Measurements from ENCODE around the gene KCNQ1. TPM values are rescaled to one million over a fixed set of nuclear protein-coding genes. Genes with fewer than 3 reads are reported as not detected.

KCNQ1 gene
- total RNA-seq, 1 experiment from 2014 or later: 1.0 TPM

GRCh38 chr11:2781408-2782274 lies 336.8 kb downstream of the KCNQ1 start:
- Mint-ChIP-seq H3K36me3 (ENCODE audit: insufficient read depth, unreplicated experiment) (no peaks in the 10 kb centered on the region), H3K4me1 (ENCODE audit: low read depth, unreplicated experiment) (no peaks in the 10 kb centered on the region), H3K4me3 (ENCODE audit: unreplicated experiment) (no peak overlapping the region), H3K27ac (ENCODE audit: unreplicated experiment) (peak overlapping the region; percentile 4), H3K27me3 (ENCODE audit: insufficient read depth, unreplicated experiment) (peaks cover 4% of the 10 kb centered on the region), H3K9me3 (ENCODE audit: unreplicated experiment) (peaks cover 8% of the 10 kb centered on the region)
- DNase-seq: peak in 1 of 2 experiments; percentile 31
- Histone ChIP-seq H3K9me3 (peaks cover 13% of the 10 kb centered on the region; the same call in 1 of the 2 replicates), H3K27me3 (replicated peaks; ENCODE audit: control insufficient read depth, insufficient read depth, low read length) (no peaks in the 10 kb centered on the region), H3K4me3 (ENCODE audit: low read depth, low read length) (no peak overlapping the region), H3K36me3 (ENCODE audit: control insufficient read depth, insufficient read depth, low read length) (no peaks in the 10 kb centered on the region), H3K4me1 (peaks cover 7% of the 10 kb centered on the region)
- TF ChIP-seq CTCF (IDR thresholded peaks at IDR 0.05; ENCODE audit: insufficient read depth in 1 of 2, low read depth in 1 of 2, low read length in 1 of 2, severe bottlenecking in 1 of 2, unreplicated experiment in 1 of 2): no peak
- intact Hi-C loops (cut with micrococcal nuclease; ENCODE audit: unreplicated experiment): no loop called here
- no TSS peak for BruUV-seq (replicated peaks)
- ChIA-PET CTCF (no interaction called here), POLR2A (no interaction called here)

- TF ChIP-seq CTCF (IDR thresholded peaks at IDR 0.05; ENCODE audit: insufficient read depth in 1 of 2, low read depth in 1 of 2, low read length in 1 of 2, severe bottlenecking in 1 of 2, unreplicated experiment in 1 of 2): no peak
- Histone ChIP-seq H3K27me3 (replicated peaks; ENCODE audit: control insufficient read depth, insufficient read depth, low read length) (no peaks in the 10 kb centered on the region), H3K9me3 (peaks cover 13% of the 10 kb centered on the region; the same call in 1 of the 2 replicates), H3K4me3 (ENCODE audit: low read depth, low read length) (no peak overlapping the region), H3K36me3 (ENCODE audit: control insufficient read depth, insufficient read depth, low read length) (no peaks in the 10 kb centered on the region), H3K4me1 (peaks cover 7% of the 10 kb centered on the region)
- ChIA-PET CTCF (no interaction called here), POLR2A (no interaction called here)
- BruUV-seq (replicated peaks): no TSS peak
- peaks cover 13% of the 10 kb centered on the region for H3K9me3 Mint-ChIP-seq (ENCODE audit: unreplicated experiment)
- no peak for DNase-seq
- intact Hi-C loops (cut with micrococcal nuclease; ENCODE audit: unreplicated experiment): no loop called here
- no peaks in the 10 kb centered on the region for H3K4me1 Mint-ChIP-seq (ENCODE audit: low read depth, unreplicated experiment)
- H3K36me3 Mint-ChIP-seq (ENCODE audit: insufficient read depth, unreplicated experiment): no peaks in the 10 kb centered on the region
- H3K27me3 Mint-ChIP-seq (ENCODE audit: insufficient read depth, unreplicated experiment): peaks cover 4% of the 10 kb centered on the region
- no peak overlapping the region for H3K27ac Mint-ChIP-seq (ENCODE audit: unreplicated experiment)
- H3K4me3 Mint-ChIP-seq (ENCODE audit: unreplicated experiment): no peak overlapping the region
These were observed 338.0 kb downstream of the KCNQ1 start for GRCh38 chr11:2782769-2783168.

- no peak overlapping the region for H3K4me3 ChIP-seq (ENCODE audit: low read depth, low read length)
- no peak for TF ChIP-seq CTCF (IDR thresholded peaks at IDR 0.05; ENCODE audit: insufficient read depth in 1 of 2, low read depth in 1 of 2, low read length in 1 of 2, severe bottlenecking in 1 of 2, unreplicated experiment in 1 of 2)
- Mint-ChIP-seq H3K27ac (ENCODE audit: unreplicated experiment) (no peak overlapping the region), H3K9me3 (ENCODE audit: unreplicated experiment) (peaks cover 13% of the 10 kb centered on the region), H3K4me1 (ENCODE audit: low read depth, unreplicated experiment) (peaks cover 5% of the 10 kb centered on the region), H3K27me3 (ENCODE audit: insufficient read depth, unreplicated experiment) (peaks cover 4% of the 10 kb centered on the region), H3K36me3 (ENCODE audit: insufficient read depth, unreplicated experiment) (peaks cover 5% of the 10 kb centered on the region), H3K4me3 (ENCODE audit: unreplicated experiment) (no peak overlapping the region)
- no peaks in the 10 kb centered on the region for H3K36me3 ChIP-seq (ENCODE audit: control insufficient read depth, insufficient read depth, low read length)
- BruUV-seq (replicated peaks): no TSS peak
- H3K4me1 ChIP-seq: peaks cover 11% of the 10 kb centered on the region
- no peaks in the 10 kb centered on the region for H3K27me3 ChIP-seq (replicated peaks; ENCODE audit: control insufficient read depth, insufficient read depth, low read length)
- H3K9me3 ChIP-seq: peaks cover 13% of the 10 kb centered on the region; the same call in 1 of the 2 replicates
- no peak for DNase-seq
- ChIA-PET POLR2A (no interaction called here), CTCF (no interaction called here)
- intact Hi-C loops (cut with micrococcal nuclease; ENCODE audit: unreplicated experiment): no loop called here
These were observed 338.8 kb downstream of the KCNQ1 start for GRCh38 chr11:2783536-2784082.

All from Caco-2 (cell line).